Activated CD4-positive, alpha-beta T cell treated with anti-CD3 and anti-CD28 coated beads, Interleukin-2, amount 10 ng/mL, durations not matched to agents 7 days and 5 days (primary cell): ENCODE data around the gene OR10G7. TPM values are rescaled to one million over a fixed set of nuclear protein-coding genes. Genes with fewer than 3 reads are reported as not detected.

Experiments
- CTCF ChIA-PET: fragments of 350-600 bp; sonication (Branson Sonifier 250); formaldehyde crosslinking; loops from one replicate; lab custom pipeline; 2021; ENCODE audit warnings: antibody characterized with exemption; lab: Charles Lee
- POLR2A ChIA-PET: fragments of 350-600 bp; sonication (Branson Sonifier 250); formaldehyde crosslinking; loops from one replicate; lab custom pipeline; 2021; ENCODE audit warnings: antibody characterized with exemption; lab: Charles Lee
- DNase-seq: peaks from one replicate; pipeline ENCODE4 v3.0.0-alpha.2; 2020
- H3K27ac Mint-ChIP-seq: one replicate; pipeline ENCODE4 v1.8.0; 2021; ENCODE audit warnings: mild to moderate bottlenecking, moderate library complexity, mixed read lengths
- H3K27me3 Mint-ChIP-seq: one replicate; pipeline ENCODE4 v1.8.0; 2021; ENCODE audit warnings: mixed read lengths
- H3K36me3 Mint-ChIP-seq: one replicate; pipeline ENCODE4 v1.8.0; 2021; ENCODE audit warnings: low read depth, mixed read lengths
- H3K4me1 Mint-ChIP-seq: one replicate; pipeline ENCODE4 v1.8.0; 2021; ENCODE audit warnings: mixed read lengths
- H3K4me3 Mint-ChIP-seq: one replicate; pipeline ENCODE4 v1.8.0; 2021; ENCODE audit warnings: mild to moderate bottlenecking, moderate library complexity, mixed read lengths
- H3K9me3 Mint-ChIP-seq: one replicate; pipeline ENCODE4 v1.8.0; 2021; ENCODE audit warnings: mixed read lengths
- total RNA-seq, 2 experiments: library from RNA; stranded (reverse); gene quantifications; one replicate each; pipeline ENCODE4 v1.2.3, GENCODE V29; 2021

OR10G7 gene
- total RNA-seq, 2 experiments from 2014 or later = not detected

- H3K27ac Mint-ChIP-seq = no peak within 1 kb of the TSS
- ChIA-PET CTCF (no interaction called here), POLR2A (no interaction called here)
- no peak within 1 kb of the TSS for H3K4me3 Mint-ChIP-seq
- no peaks in the 10 kb centered on the region for H3K4me1 Mint-ChIP-seq
- H3K36me3 Mint-ChIP-seq = no peaks in the 10 kb centered on the region
- H3K9me3 Mint-ChIP-seq = no peaks in the 10 kb centered on the region
- H3K27me3 Mint-ChIP-seq = peaks cover 2% of the 10 kb centered on the region
- no peak for DNase-seq
Observed at GRCh38 chr11:124012697-124013096, 28.4 kb downstream of the OR10G7 start, which contains the start of gene OR10G4. Gene OR10G4 (plus strand): TSS chr11:124012997. CDS start chr11:124015575, 2,578 bp downstream.

DNA sequence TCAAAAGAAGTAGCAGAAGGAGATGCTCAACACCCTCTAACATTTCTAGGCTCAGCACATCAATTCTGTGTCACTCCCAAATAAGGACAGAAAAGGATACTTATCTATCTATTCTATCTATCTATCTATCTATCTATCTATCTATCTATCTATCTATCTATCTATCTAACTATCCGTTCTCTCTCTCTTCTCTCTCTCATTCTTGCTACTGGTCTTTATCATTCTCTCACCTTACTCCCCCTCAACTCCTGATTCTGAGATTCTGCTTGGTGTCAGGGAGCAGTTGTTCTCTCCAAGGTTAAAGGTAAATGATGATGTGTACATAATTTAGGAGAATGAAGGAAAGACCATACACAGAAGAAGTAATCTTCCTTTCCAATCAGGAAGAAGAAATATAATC lies 46.0 kb downstream of the OR10G7 start, which contains the start of gene OR10G6:
Gene OR10G6 (minus strand): TSS at position 43 of the 400 bp plus-strand sequence. CDS start 0 bp downstream, at position 43.
- Mint-ChIP-seq H3K4me3 (no peak within 1 kb of the TSS), H3K4me1 (no peaks in the 10 kb centered on the region), H3K27me3 (no peaks in the 10 kb centered on the region), H3K36me3 (no peaks in the 10 kb centered on the region), H3K9me3 (no peaks in the 10 kb centered on the region), H3K27ac (no peak within 1 kb of the TSS)
- ChIA-PET CTCF (no interaction called here), POLR2A (no interaction called here)
- DNase-seq = no peak

Other genes starting within 250 kb of the OR10G7 start
- gene OR6M1, start 235.0 kb downstream of the OR10G7 start, total RNA-seq = not detected
- gene TMEM225, start 155.7 kb downstream of the OR10G7 start, total RNA-seq = not detected
- gene OR8D4, start 139.2 kb downstream of the OR10G7 start, total RNA-seq = not detected
- not detected for gene OR4D5, start 101.7 kb downstream of the OR10G7 start, total RNA-seq
- not detected for gene OR6T1, start 97.5 kb downstream of the OR10G7 start, total RNA-seq
- gene OR10S1, start 63.5 kb downstream of the OR10G7 start, total RNA-seq = not detected
- not detected for gene OR10G6, start 46.2 kb downstream of the OR10G7 start, total RNA-seq
- gene OR10G4, start 28.3 kb downstream of the OR10G7 start, total RNA-seq = not detected
- gene OR10G9, start 18.3 kb downstream of the OR10G7 start, total RNA-seq = not detected
- not detected for gene OR10G8, start 14.5 kb downstream of the OR10G7 start, total RNA-seq
- gene VWA5A, start 74.1 kb upstream of the OR10G7 start, total RNA-seq = 1 to 10 TPM; 6.7 to 6.8 TPM
- not detected for gene OR10D3, start 142.0 kb upstream of the OR10G7 start, total RNA-seq
- not detected for gene OR8G1, start 199.8 kb upstream of the OR10G7 start, total RNA-seq
- not detected for gene OR8G5, start 215.1 kb upstream of the OR10G7 start, total RNA-seq